ENCODE data around the gene SIRT3. TPM values are rescaled to one million over a fixed set of nuclear protein-coding genes. Genes with fewer than 3 reads are reported as not detected.

Gene SIRT3
- total and polyA plus RNA-seq, 2 experiments from 2014 or later, result 11.2 to 23.4 TPM

DNA sequence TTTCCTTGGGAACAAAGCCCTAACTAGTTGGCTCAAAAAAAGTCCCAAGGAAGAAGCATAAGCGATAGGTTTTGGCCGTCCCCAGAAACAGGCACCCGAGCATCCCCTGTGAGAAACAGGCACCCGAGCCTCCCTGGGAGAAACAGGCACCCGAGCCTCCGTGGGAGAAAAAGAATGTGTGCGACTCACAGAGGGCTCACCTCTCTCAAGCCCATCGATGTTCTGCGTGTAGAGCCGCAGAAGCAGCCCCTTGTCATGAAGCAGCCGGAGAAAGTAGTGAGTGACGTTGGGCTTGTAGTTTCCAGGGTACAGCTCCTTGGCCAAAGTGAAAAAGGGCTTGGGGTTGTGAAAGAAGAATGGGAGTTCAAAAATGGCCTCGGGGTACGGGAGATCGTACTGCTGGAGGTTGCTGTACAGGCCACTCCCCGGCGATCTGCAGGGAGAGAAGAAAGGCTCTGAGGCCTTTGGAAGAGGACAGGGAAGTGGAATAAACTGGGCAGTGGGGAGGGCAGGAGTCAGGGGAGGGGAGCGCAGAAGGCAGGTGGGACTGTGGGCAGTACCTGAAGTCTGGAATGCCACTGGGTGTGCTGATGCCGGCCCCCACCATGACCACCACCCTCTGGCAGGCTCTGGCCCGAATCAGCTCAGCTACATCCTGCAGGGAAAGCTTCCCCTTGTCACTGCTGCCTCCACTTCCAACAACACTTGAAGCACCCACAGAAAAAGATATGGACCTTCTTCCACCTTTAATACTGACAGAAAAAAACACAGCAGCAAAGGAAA, 3.2 kb downstream of the SIRT3 start:
- 90% methylated on average over 20 of the region's 20 CpGs for WGBS (ENCODE audit: low lambda C conversion rate, missing lambda C conversion rate)
- H4K20me1 ChIP-seq (ENCODE audit: insufficient read depth, poor library complexity, severe bottlenecking), result no peaks in the 10 kb centered on the region

DNA sequence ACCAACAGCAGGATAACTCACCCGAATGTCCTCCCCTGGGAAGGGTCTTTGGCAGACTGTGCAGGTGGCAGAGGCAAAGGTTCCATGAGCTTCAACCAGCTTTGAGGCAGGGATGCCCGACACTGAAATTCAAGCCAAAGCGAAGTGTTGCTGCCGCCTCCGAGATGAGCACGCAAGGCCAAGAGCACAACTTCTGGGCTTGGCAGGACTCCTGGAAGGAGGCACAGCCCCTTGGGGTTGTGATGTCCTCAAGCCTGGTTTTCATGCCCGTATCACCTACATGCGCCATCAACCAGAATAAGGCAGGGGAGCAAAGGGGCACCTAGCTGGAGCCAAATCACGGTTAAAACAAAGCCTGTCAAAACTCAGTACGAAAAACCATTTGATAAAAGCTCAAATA, 5.7 kb downstream of the SIRT3 start:
- Histone ChIP-seq H2AFZ (no peak overlapping the region), H3K79me2 (peaks cover 43% of the 10 kb centered on the region), H3K36me3 (replicated peaks; ENCODE audit: insufficient read depth, low read depth) (no peaks in the 10 kb centered on the region), H3K4me3 (no peak overlapping the region), H3K27me3 (no peaks in the 10 kb centered on the region), H3K9me3 (ENCODE audit: low read depth) (no peaks in the 10 kb centered on the region), H3K9me2 (replicated peaks; ENCODE audit: insufficient read depth) (no peaks in the 10 kb centered on the region), H4K20me1 (ENCODE audit: insufficient read depth, poor library complexity, severe bottlenecking) (no peaks in the 10 kb centered on the region), H3K4me1 (ENCODE audit: insufficient read depth) (peaks cover 7% of the 10 kb centered on the region), H3K27ac (no peak overlapping the region), H3K4me2 (no peak overlapping the region)
- DNase-seq (ENCODE audit: low spot score), result no peak
- TF ChIP-seq EZH2 (IDR thresholded peaks at IDR 0.05; ENCODE audit: borderline replicate concordance) (no peak), EZH2phosphoT487 (IDR thresholded peaks at IDR 0.05; ENCODE audit: low read depth, severe bottlenecking, unreplicated experiment) (no peak)
- TF ChIP-seq, protein P1, sequence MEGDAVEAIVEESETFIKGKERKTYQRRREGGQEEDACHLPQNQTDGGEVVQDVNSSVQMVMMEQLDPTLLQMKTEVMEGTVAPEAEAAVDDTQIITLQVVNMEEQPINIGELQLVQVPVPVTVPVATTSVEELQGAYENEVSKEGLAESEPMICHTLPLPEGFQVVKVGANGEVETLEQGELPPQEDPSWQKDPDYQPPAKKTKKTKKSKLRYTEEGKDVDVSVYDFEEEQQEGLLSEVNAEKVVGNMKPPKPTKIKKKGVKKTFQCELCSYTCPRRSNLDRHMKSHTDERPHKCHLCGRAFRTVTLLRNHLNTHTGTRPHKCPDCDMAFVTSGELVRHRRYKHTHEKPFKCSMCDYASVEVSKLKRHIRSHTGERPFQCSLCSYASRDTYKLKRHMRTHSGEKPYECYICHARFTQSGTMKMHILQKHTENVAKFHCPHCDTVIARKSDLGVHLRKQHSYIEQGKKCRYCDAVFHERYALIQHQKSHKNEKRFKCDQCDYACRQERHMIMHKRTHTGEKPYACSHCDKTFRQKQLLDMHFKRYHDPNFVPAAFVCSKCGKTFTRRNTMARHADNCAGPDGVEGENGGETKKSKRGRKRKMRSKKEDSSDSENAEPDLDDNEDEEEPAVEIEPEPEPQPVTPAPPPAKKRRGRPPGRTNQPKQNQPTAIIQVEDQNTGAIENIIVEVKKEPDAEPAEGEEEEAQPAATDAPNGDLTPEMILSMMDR (IDR thresholded peaks at IDR 0.05; ENCODE audit: poor library complexity), result no peak
- 95% methylated on average over 10 of the region's 10 CpGs for WGBS (ENCODE audit: low lambda C conversion rate, missing lambda C conversion rate)

More for the DNA sequence above, 3.2 kb downstream of the SIRT3 start:
- Histone ChIP-seq H3K4me2 (no peak overlapping the region), H3K27ac (no peak overlapping the region), H3K9me2 (replicated peaks; ENCODE audit: insufficient read depth) (no peaks in the 10 kb centered on the region), H3K9me3 (ENCODE audit: low read depth) (no peaks in the 10 kb centered on the region), H3K36me3 (replicated peaks; ENCODE audit: insufficient read depth, low read depth) (no peaks in the 10 kb centered on the region), H3K4me1 (ENCODE audit: insufficient read depth) (peaks cover 9% of the 10 kb centered on the region), H3K27me3 (no peaks in the 10 kb centered on the region), H3K4me3 (no peak overlapping the region), H3K79me2 (peaks cover 45% of the 10 kb centered on the region), H2AFZ (no peak overlapping the region)
- DNase-seq (ENCODE audit: low spot score), result no peak
- TF ChIP-seq EZH2 (IDR thresholded peaks at IDR 0.05; ENCODE audit: borderline replicate concordance) (no peak), EZH2phosphoT487 (IDR thresholded peaks at IDR 0.05; ENCODE audit: low read depth, severe bottlenecking, unreplicated experiment) (no peak)
- TF ChIP-seq, protein P1 (IDR thresholded peaks at IDR 0.05; ENCODE audit: poor library complexity), result no peak

DNA sequence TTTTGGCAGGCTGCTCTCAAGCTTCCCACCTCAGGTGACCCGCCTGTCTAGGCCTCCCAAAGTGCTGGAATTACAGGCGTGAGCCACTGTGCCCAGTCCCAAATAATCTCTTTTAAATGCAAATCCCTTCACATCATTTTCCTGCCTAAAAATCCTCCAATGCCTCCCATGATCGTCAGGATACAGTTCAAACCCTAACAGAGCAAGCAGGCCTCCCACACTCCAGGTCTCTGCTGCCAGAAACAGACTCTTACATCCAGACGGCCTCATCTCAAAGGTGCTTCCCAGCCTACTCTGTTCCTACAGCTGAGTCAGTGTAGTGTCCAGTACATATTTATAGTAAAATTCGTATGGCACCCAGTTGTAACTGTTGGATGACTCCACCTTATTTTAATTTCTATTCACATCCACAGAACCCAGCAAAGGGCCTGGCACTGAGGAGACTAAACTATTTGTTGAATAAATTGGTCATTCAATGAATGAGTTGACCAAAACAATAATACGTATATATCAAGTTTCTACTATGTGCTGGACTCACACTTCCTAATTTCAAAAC, 8.2 kb downstream of the SIRT3 start:
- H3K36me3 ChIP-seq (replicated peaks; ENCODE audit: insufficient read depth, low read depth), result no peaks in the 10 kb centered on the region
- H3K4me1 ChIP-seq (ENCODE audit: insufficient read depth), result no peaks in the 10 kb centered on the region
- H4K20me1 ChIP-seq (ENCODE audit: insufficient read depth, poor library complexity, severe bottlenecking), result no peaks in the 10 kb centered on the region
- DNase-seq (ENCODE audit: low spot score), result no peak
- H3K27me3 ChIP-seq, result no peaks in the 10 kb centered on the region
- no peaks in the 10 kb centered on the region for H3K9me2 ChIP-seq (replicated peaks; ENCODE audit: insufficient read depth)
- H3K4me2 ChIP-seq, result no peak overlapping the region
- peaks cover 24% of the 10 kb centered on the region for H3K79me2 ChIP-seq
- WGBS (ENCODE audit: low lambda C conversion rate, missing lambda C conversion rate), result 88% methylated on average over 6 of the region's 6 CpGs
- no peak overlapping the region for H3K4me3 ChIP-seq
- H3K9me3 ChIP-seq (ENCODE audit: low read depth), result no peaks in the 10 kb centered on the region
- TF ChIP-seq EZH2 (IDR thresholded peaks at IDR 0.05; ENCODE audit: borderline replicate concordance), result no peak
- TF ChIP-seq EZH2phosphoT487 (IDR thresholded peaks at IDR 0.05; ENCODE audit: low read depth, severe bottlenecking, unreplicated experiment), result no peak
- no peak overlapping the region for H3K27ac ChIP-seq
- no peak overlapping the region for H2AFZ ChIP-seq

Measured in hepatocyte (in vitro differentiated cells).